Adipose tissue (tissue), 3 donors: Measurements from ENCODE around the gene SEC61A2. TPM values are rescaled to one million over a fixed set of nuclear protein-coding genes. Genes with fewer than 3 reads are reported as not detected.
"Not testable (repeated sequence)": the region's sequence is repeated elsewhere in the genome, so short reads cannot be mapped to it uniquely, and the experiment has no call there.

Experiments used
- H3K27ac ChIP-seq: one replicate; pipeline ENCODE4 v1.5.1; 2013; ENCODE audit warnings: low read depth, low read length
- WGBS, 3 donors: extraction: QIAGEN DNeasy Blood & Tissue Kit; methylation state at CpG; one replicate each; pipeline ENCODE4 v1.1.7; 2013; 5-methylcytosine and 5-hydroxymethylcytosine counted together
- polyA plus RNA-seq, 3 donors: library from polyadenylated mRNA; stranded (reverse); fragments of 200-250 nt; gene quantifications; one replicate each; pipeline ENCODE4 v1.2.3, GENCODE V29; 2013
- donor health status: healthy with polysubstance abuse.
- donor health status: Bipolar disorder and iron deficiency.
- donor health status: healthy.

The SEC61A2 gene
- polyA plus RNA-seq, 3 donors, result 1.3 to 2.9 (median 1.5) TPM

GRCh38 chr10:12154516-12154915 lies 25.0 kb downstream of the SEC61A2 start:
- H3K27ac ChIP-seq, result no peak overlapping the region
- 92 to 95% (median 95%) methylated on average over 6 of the region's 6 CpGs for WGBS, 3 donors

GRCh38 chr10:12156367-12157123 lies 27.1 kb downstream of the SEC61A2 start:
- 60 to 90% (median 90%) methylated on average over 14 of the region's 14 CpGs for WGBS, 3 donors

GRCh38 chr10:12158111-12158510 lies 28.6 kb downstream of the SEC61A2 start:
- 62 to 91% (median 74%) methylated on average over 3 of the region's 3 CpGs for WGBS, 3 donors
- H3K27ac ChIP-seq, result no peak overlapping the region

More at GRCh38 chr10:12156367-12157123, 27.1 kb downstream of the SEC61A2 start:
- H3K27ac ChIP-seq, result no peak overlapping the region

GRCh38 chr10:12160664-12161063 lies 31.2 kb downstream of the SEC61A2 start:
- 92 to 97% (median 96%) methylated on average over 5 of the region's 5 CpGs for WGBS, 3 donors
- H3K27ac ChIP-seq, result no peak overlapping the region

GRCh38 chr10:12162927-12163326 lies 33.5 kb downstream of the SEC61A2 start:
- 95 to 98% (median 97%) methylated on average over 6 of the region's 6 CpGs for WGBS, 3 donors
- no peak overlapping the region for H3K27ac ChIP-seq

GRCh38 chr10:12164085-12164484 lies 34.6 kb downstream of the SEC61A2 start:
- no peak overlapping the region for H3K27ac ChIP-seq
- 90 to 92% (median 92%) methylated on average over 12 of the region's 12 CpGs for WGBS, 3 donors

- WGBS, 3 donors, result 68 to 72% (median 69%) methylated on average over 3 of the region's 3 CpGs
- no peak overlapping the region for H3K27ac ChIP-seq
Measured at GRCh38 chr10:12165036-12165435, 35.6 kb downstream of the SEC61A2 start.

GRCh38 chr10:12165999-12166775 lies 36.7 kb downstream of the SEC61A2 start:
- no peak overlapping the region for H3K27ac ChIP-seq
- 69 to 90% (median 82%) methylated on average over 6 of the region's 6 CpGs for WGBS, 3 donors

- 87 to 99% (median 88%) methylated on average over 6 of the region's 6 CpGs for WGBS, 3 donors
Measured at GRCh38 chr10:12171512-12171911, 42.0 kb downstream of the SEC61A2 start.

GRCh38 chr10:12177642-12178041 lies 48.2 kb downstream of the SEC61A2 start:
- WGBS, 3 donors, result 83 to 97% (median 87%) methylated on average over 9 of the region's 9 CpGs

More at GRCh38 chr10:12171512-12171911, 42.0 kb downstream of the SEC61A2 start:
- H3K27ac ChIP-seq, result not testable (repeated sequence)

GRCh38 chr10:12179606-12180170 lies 50.2 kb downstream of the SEC61A2 start:
- H3K27ac ChIP-seq, result no peak overlapping the region
- 63 to 88% (median 76%) methylated on average over 4 of the region's 4 CpGs for WGBS, 3 donors

More at GRCh38 chr10:12177642-12178041, 48.2 kb downstream of the SEC61A2 start:
- H3K27ac ChIP-seq, result no peak overlapping the region

- H3K27ac ChIP-seq, result no peak overlapping the region
- 73 to 80% (median 79%) methylated on average over 9 of the region's 9 CpGs for WGBS, 3 donors
Measured at GRCh38 chr10:12180221-12180974, 50.9 kb downstream of the SEC61A2 start.

GRCh38 chr10:12181065-12181775 lies 51.7 kb downstream of the SEC61A2 start:
- WGBS, 3 donors, result 60 to 90% (median 72%) methylated on average over 13 of the region's 13 CpGs
- no peak overlapping the region for H3K27ac ChIP-seq

GRCh38 chr10:12184165-12184564 lies 54.7 kb downstream of the SEC61A2 start:
- WGBS, 3 donors, result 86 to 95% (median 90%) methylated on average over 7 of the region's 7 CpGs
- no peak overlapping the region for H3K27ac ChIP-seq

GRCh38 chr10:12186323-12186722 lies 56.8 kb downstream of the SEC61A2 start:
- no peak overlapping the region for H3K27ac ChIP-seq
- 61 to 92% (median 72%) methylated on average over 8 of the region's 8 CpGs for WGBS, 3 donors

GRCh38 chr10:12187321-12187905 lies 57.9 kb downstream of the SEC61A2 start:
- WGBS, 3 donors, result 80 to 85% (median 81%) methylated on average over 5 of the region's 5 CpGs
- H3K27ac ChIP-seq, result no peak overlapping the region

GRCh38 chr10:12188656-12189055 lies 59.2 kb downstream of the SEC61A2 start:
- H3K27ac ChIP-seq, result no peak overlapping the region
- 77 to 84% (median 81%) methylated on average over 6 of the region's 6 CpGs for WGBS, 3 donors
